Common myeloid progenitor, CD34-positive (primary cell): ENCODE results near the gene MRM2.

Experiments used
- CTCF ChIA-PET: fragments of 350-600 bp; sonication (Branson Sonifier 250); formaldehyde crosslinking; loops from one replicate; lab custom pipeline; 2021; ENCODE audit warnings: antibody characterized with exemption; lab: Charles Lee
- POLR2A ChIA-PET: fragments of 350-600 bp; sonication (Branson Sonifier 250); formaldehyde crosslinking; loops from one replicate; lab custom pipeline; 2021; ENCODE audit warnings: antibody characterized with exemption; lab: Charles Lee
- DNase-seq, 3 donors: peaks; one replicate each; pipeline versions ENCODE4 v3.0.0 to v3.0.0-alpha.2; 2013
- H3K27ac ChIP-seq, 2 experiments: 1 replicate in 1 of 2; 2 replicates in 1 of 2; pipeline ENCODE4 v1.7.0; 2013; ENCODE audit warnings: inconsistent platforms in 2 of 2, low read length in 2 of 2, mild to moderate bottlenecking in 2 of 2, low read depth in 1 of 2, moderate library complexity in 1 of 2; ENCODE audit not compliant: severe bottlenecking in 2 of 2, insufficient read depth in 1 of 2, poor library complexity in 1 of 2
- H3K27me3 ChIP-seq, 5 experiments: replicated peaks in 2 of 5; 1 replicate in 3 of 5; 2 replicates in 2 of 5; pipeline versions ENCODE4 v1.6.1 to v1.7.0; 2013; ENCODE audit warnings: low read length in 4 of 5, mild to moderate bottlenecking in 2 of 5, moderate library complexity in 2 of 5, inconsistent platforms in 1 of 5; ENCODE audit not compliant: insufficient read depth in 5 of 5, control insufficient read depth in 4 of 5
- H3K36me3 ChIP-seq, 4 experiments: 1 replicate in 2 of 4; 2 replicates in 2 of 4; pipeline versions ENCODE4 v1.6.1 to v1.7.0; 2013; ENCODE audit warnings: low read length in 3 of 4, control low read depth in 1 of 4, mild to moderate bottlenecking in 1 of 4; ENCODE audit not compliant: control insufficient read depth in 4 of 4, insufficient read depth in 4 of 4
- H3K4me1 ChIP-seq, 4 experiments: 1 replicate in 3 of 4; 2 replicates in 1 of 4; pipeline versions ENCODE4 v1.6.1 to v1.7.1; 2013; ENCODE audit warnings: low read length in 3 of 4, mild to moderate bottlenecking in 3 of 4, control low read depth in 1 of 4, inconsistent platforms in 1 of 4, moderate library complexity in 1 of 4; ENCODE audit not compliant: control insufficient read depth in 4 of 4, insufficient read depth in 4 of 4; ENCODE audit errors: control extremely low read depth in 1 of 4
- H3K4me3 ChIP-seq, 7 experiments: 1 replicate in 4 of 7; 2 replicates in 3 of 7; pipeline versions ENCODE4 v1.5.1 to v1.7.0; 2013; ENCODE audit warnings: mild to moderate bottlenecking in 7 of 7, low read length in 6 of 7, moderate library complexity in 6 of 7, inconsistent platforms in 2 of 7, low read depth in 2 of 7, control low read depth in 1 of 7; ENCODE audit not compliant: insufficient read depth in 4 of 7, control insufficient read depth in 1 of 7; ENCODE audit errors: extremely low read depth in 1 of 7
- H3K9me3 ChIP-seq, 5 experiments: 1 replicate in 4 of 5; 2 replicates in 1 of 5; pipeline versions ENCODE4 v1.6.1 to v1.7.1; 2013; ENCODE audit warnings: low read length in 4 of 5, mild to moderate bottlenecking in 2 of 5, inconsistent platforms in 1 of 5, low read depth in 1 of 5, moderate library complexity in 1 of 5; ENCODE audit not compliant: control insufficient read depth in 4 of 5, insufficient read depth in 2 of 5; ENCODE audit errors: control extremely low read depth in 1 of 5
- WGBS: methylation state at CpG from one replicate; pipeline ENCODE4 v1.1.5; 2013; ENCODE audit not compliant: insufficient coverage; 5-methylcytosine and 5-hydroxymethylcytosine counted together

MRM2 gene

GRCh38 chr7:2220506-2220905, 21.5 kb downstream of the MRM2 start:
- H3K27ac ChIP-seq = no peak overlapping the region
- no peak overlapping the region for H3K4me3 ChIP-seq
- H3K36me3 ChIP-seq = peaks cover 16 to 89% (median 64%) of the 10 kb centered on the region in 4 experiments
- CTCF ChIA-PET = no interaction called here
- H3K4me1 ChIP-seq = no peaks in the 10 kb centered on the region
- POLR2A ChIA-PET = no interaction called here
- 97% methylated on average over 14 of the region's 16 CpGs for WGBS
- DNase-seq = no peak
- no peaks in the 10 kb centered on the region for H3K27me3 ChIP-seq
- no peaks in the 10 kb centered on the region for H3K9me3 ChIP-seq

GRCh38 chr7:2220030-2220429, 22.0 kb downstream of the MRM2 start:
- DNase-seq = no peak
- Histone ChIP-seq H3K4me1 (no peaks in the 10 kb centered on the region), H3K4me3 (no peak overlapping the region), H3K27ac (no peak overlapping the region), H3K36me3 (peaks cover 13 to 88% (median 62%) of the 10 kb centered on the region in 4 experiments), H3K27me3 (no peaks in the 10 kb centered on the region), H3K9me3 (no peaks in the 10 kb centered on the region)
- CTCF ChIA-PET = no interaction called here
- POLR2A ChIA-PET = no interaction called here
- 96% methylated on average over 15 of the region's 19 CpGs for WGBS

GRCh38 chr7:2219606-2220005, 22.4 kb downstream of the MRM2 start:
- H3K4me1 ChIP-seq = no peaks in the 10 kb centered on the region
- POLR2A ChIA-PET = no interaction called here
- CTCF ChIA-PET = no interaction called here

GRCh38 chr7:2219136-2219535, 22.9 kb downstream of the MRM2 start:
- CTCF ChIA-PET = no interaction called here
- no peak for DNase-seq
- H3K4me1 ChIP-seq = peaks cover 0 to 4% (median 0%) of the 10 kb centered on the region in 4 experiments
- H3K27me3 ChIP-seq = no peaks in the 10 kb centered on the region
- 95% methylated on average over 14 of the region's 15 CpGs for WGBS
- peaks cover 8 to 86% (median 61%) of the 10 kb centered on the region in 4 experiments for H3K36me3 ChIP-seq
- H3K27ac ChIP-seq = no peak overlapping the region
- POLR2A ChIA-PET = no interaction called here
- no peaks in the 10 kb centered on the region for H3K9me3 ChIP-seq
- no peak overlapping the region for H3K4me3 ChIP-seq

More at GRCh38 chr7:2219606-2220005, 22.4 kb downstream of the MRM2 start:
- no peaks in the 10 kb centered on the region for H3K9me3 ChIP-seq
- no peak overlapping the region for H3K4me3 ChIP-seq
- no peaks in the 10 kb centered on the region for H3K27me3 ChIP-seq
- H3K27ac ChIP-seq = no peak overlapping the region
- DNase-seq = no peak
- 98% methylated on average over 6 of the region's 8 CpGs for WGBS
- H3K36me3 ChIP-seq = peaks cover 10 to 86% (median 60%) of the 10 kb centered on the region in 4 experiments

GRCh38 chr7:2218444-2218785, 23.6 kb downstream of the MRM2 start:
- Histone ChIP-seq H3K27ac (no peak overlapping the region), H3K36me3 (peaks cover 13 to 86% (median 61%) of the 10 kb centered on the region in 4 experiments), H3K4me1 (peaks cover 0 to 5% (median 0%) of the 10 kb centered on the region in 4 experiments), H3K27me3 (no peaks in the 10 kb centered on the region), H3K4me3 (no peak overlapping the region), H3K9me3 (no peaks in the 10 kb centered on the region)
- ChIA-PET POLR2A (no interaction called here), CTCF (no interaction called here)
- no peak for DNase-seq
- 99% methylated on average over 9 of the region's 9 CpGs for WGBS

- CTCF ChIA-PET = interaction anchor here (1.0 to 1.5 kb wide), 3 partner anchors 10 to 130 kb away, joined by 3 to 4 read pairs (median 3); partner anchors contain the start of genes MRM2 and NUDT1
These were observed 24.1 kb downstream of the MRM2 start for GRCh38 chr7:2217716-2218443.

GRCh38 chr7:2217206-2217605, 24.8 kb downstream of the MRM2 start:
- WGBS = 89% methylated on average over 10 of the region's 10 CpGs
- no peak overlapping the region for H3K4me3 ChIP-seq
- H3K36me3 ChIP-seq = peaks cover 15 to 85% (median 66%) of the 10 kb centered on the region in 4 experiments
- CTCF ChIA-PET = interaction anchor here (1.0 to 1.5 kb wide), 3 partner anchors 10 to 131 kb away, joined by 3 to 4 read pairs (median 3); partner anchors contain the start of genes MRM2 and NUDT1
- no peak for DNase-seq
- no peaks in the 10 kb centered on the region for H3K27me3 ChIP-seq
- POLR2A ChIA-PET = no interaction called here
- H3K9me3 ChIP-seq = no peaks in the 10 kb centered on the region
- H3K4me1 ChIP-seq = peaks cover 0 to 5% (median 0%) of the 10 kb centered on the region in 4 experiments
- no peak overlapping the region for H3K27ac ChIP-seq

More at GRCh38 chr7:2217716-2218443, 24.1 kb downstream of the MRM2 start:
- no peak for DNase-seq
- Histone ChIP-seq H3K27ac (no peak overlapping the region), H3K4me3 (no peak overlapping the region), H3K4me1 (peaks cover 0 to 5% (median 0%) of the 10 kb centered on the region in 4 experiments), H3K9me3 (no peaks in the 10 kb centered on the region), H3K36me3 (peaks cover 13 to 86% (median 63%) of the 10 kb centered on the region in 4 experiments), H3K27me3 (no peaks in the 10 kb centered on the region)
- WGBS = 98% methylated on average over 14 of the region's 19 CpGs
- POLR2A ChIA-PET = no interaction called here
